ENCODE results near the gene ZNF486.
A peak's percentile ranks its signal among the peaks of the same experiment; 100 is the strongest.
"Not testable (repeated sequence)": the region's sequence is repeated elsewhere in the genome, so short reads cannot be mapped to it uniquely, and the experiment has no call there.

The ZNF486 gene

DNA sequence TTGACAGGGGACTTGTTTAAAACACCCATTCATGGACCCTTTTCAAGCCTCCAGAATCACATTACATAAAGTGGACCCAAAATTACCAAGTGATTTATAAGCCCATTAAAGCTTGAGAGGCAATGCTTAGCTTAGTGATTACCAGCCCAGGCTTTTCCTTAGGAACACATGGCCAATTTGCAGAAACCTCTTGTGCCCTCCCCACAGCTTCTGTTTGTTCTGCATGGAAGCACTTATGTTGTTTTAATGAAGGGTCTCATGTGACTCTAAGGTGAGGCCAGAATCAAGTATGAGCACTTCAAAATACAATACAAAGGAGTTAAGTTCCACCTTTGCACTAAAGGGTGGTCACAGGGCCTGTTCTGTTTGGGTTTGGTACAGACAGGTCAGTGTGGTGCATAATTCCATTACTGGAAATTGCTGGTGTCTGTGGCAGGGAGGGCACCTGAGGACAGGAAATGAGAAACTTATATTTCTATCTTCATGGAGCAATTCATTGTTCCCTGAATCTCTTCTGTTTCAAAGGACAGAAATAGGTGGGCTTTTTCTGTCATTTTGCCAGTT, 15.3 kb downstream of the ZNF486 start:
- Mint-ChIP-seq H3K36me3 (ENCODE audit: low read depth) (peaks cover 64% of the 10 kb centered on the region), H3K4me1 (no peaks in the 10 kb centered on the region), H3K27ac (peak overlapping the region in 1 of 3 experiments; percentile 80), H3K27me3 (ENCODE audit: low read depth) (no peaks in the 10 kb centered on the region), H3K9me3 (peaks cover 13% of the 10 kb centered on the region), H3K4me3 (no peak overlapping the region)
- TF ChIP-seq, protein P1, sequence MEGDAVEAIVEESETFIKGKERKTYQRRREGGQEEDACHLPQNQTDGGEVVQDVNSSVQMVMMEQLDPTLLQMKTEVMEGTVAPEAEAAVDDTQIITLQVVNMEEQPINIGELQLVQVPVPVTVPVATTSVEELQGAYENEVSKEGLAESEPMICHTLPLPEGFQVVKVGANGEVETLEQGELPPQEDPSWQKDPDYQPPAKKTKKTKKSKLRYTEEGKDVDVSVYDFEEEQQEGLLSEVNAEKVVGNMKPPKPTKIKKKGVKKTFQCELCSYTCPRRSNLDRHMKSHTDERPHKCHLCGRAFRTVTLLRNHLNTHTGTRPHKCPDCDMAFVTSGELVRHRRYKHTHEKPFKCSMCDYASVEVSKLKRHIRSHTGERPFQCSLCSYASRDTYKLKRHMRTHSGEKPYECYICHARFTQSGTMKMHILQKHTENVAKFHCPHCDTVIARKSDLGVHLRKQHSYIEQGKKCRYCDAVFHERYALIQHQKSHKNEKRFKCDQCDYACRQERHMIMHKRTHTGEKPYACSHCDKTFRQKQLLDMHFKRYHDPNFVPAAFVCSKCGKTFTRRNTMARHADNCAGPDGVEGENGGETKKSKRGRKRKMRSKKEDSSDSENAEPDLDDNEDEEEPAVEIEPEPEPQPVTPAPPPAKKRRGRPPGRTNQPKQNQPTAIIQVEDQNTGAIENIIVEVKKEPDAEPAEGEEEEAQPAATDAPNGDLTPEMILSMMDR (IDR thresholded peaks at IDR 0.05; ENCODE audit: unreplicated experiment in 3 of 3), result no peak

DNA sequence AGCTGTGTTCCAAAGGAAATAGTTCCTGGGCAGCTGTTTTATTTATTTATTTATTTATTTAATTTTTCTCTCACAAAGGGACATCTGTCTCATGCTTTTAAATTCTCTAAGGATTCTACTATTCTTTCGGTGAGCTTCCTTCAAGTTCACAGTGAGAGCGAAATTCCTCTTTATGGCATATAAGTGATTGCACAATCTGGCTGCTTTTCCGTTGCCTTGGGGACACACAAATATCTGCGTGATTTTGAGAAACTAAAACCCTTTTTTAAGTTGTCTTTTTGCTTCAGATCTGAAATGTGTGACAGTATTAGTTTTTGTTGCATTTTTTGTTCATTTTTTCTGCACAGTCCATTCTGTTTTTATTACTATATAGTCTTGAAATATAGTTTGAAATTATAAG, 19.2 kb downstream of the ZNF486 start:
- no peaks in the 10 kb centered on the region for H3K4me1 Mint-ChIP-seq
- peaks cover 8% of the 10 kb centered on the region for H3K9me3 Mint-ChIP-seq
- no peak overlapping the region for H3K27ac Mint-ChIP-seq
- TF ChIP-seq, protein P1 (IDR thresholded peaks at IDR 0.05; ENCODE audit: unreplicated experiment in 3 of 3), result no peak
- no peak overlapping the region for H3K4me3 Mint-ChIP-seq
- no peaks in the 10 kb centered on the region for H3K27me3 Mint-ChIP-seq (ENCODE audit: low read depth)
- peaks cover 73% of the 10 kb centered on the region for H3K36me3 Mint-ChIP-seq (ENCODE audit: low read depth)

DNA sequence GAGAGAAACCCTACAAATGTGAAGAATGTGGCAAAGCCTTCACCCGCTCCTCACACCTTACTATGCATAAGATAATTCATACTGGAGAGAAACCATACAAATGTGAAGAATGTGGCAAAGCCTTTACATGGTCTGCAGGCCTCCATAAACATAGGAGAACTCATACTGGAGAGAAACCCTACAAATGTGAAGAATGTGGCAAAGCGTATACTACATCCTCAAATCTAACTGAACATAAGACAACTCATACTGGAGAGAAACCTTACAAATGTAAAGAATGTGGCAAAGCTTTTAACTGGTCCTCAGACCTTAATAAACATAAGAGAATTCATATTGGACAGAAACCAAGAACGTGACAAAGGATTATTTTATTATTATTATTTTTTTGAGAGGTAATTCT, 30.7 kb downstream of the ZNF486 start:
- H3K27me3 Mint-ChIP-seq (ENCODE audit: low read depth), result peaks cover under 1% of the 10 kb centered on the region
- H3K9me3 Mint-ChIP-seq, result peaks cover 32% of the 10 kb centered on the region
- TF ChIP-seq, protein P1 (IDR thresholded peaks at IDR 0.05; ENCODE audit: unreplicated experiment in 3 of 3), result no peak
- no peak overlapping the region for H3K4me3 Mint-ChIP-seq
- H3K4me1 Mint-ChIP-seq, result no peaks in the 10 kb centered on the region
- H3K36me3 Mint-ChIP-seq (ENCODE audit: low read depth), result peaks cover 82% of the 10 kb centered on the region
- no peak overlapping the region for H3K27ac Mint-ChIP-seq

DNA sequence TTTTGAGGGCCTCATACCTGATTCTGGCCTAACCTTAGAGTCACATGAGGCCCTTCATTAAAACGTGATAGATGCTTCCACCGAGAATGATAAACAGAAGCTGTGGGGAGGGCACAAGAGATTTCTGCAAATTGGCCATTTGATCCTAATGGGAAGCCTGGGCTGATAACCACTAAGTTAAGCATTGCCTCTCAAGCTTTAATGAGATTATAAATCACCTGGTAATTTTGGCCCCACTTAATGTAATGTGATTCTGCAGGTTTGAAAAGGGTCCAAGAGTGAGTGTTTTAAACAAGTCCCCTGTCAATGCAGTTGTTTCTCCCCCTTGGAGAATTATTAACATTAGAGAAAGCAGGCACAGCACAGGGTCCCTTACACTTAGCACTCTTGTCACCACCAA, 42.0 kb downstream of the ZNF486 start:
- no peaks in the 10 kb centered on the region for H3K27me3 Mint-ChIP-seq (ENCODE audit: low read depth)
- H3K4me3 Mint-ChIP-seq, result no peak overlapping the region
- H3K9me3 Mint-ChIP-seq, result no peaks in the 10 kb centered on the region
- H3K27ac Mint-ChIP-seq, result peak overlapping the region in 1 of 3 experiments; percentile 48
- TF ChIP-seq, protein P1 (IDR thresholded peaks at IDR 0.05; ENCODE audit: unreplicated experiment in 3 of 3), result no peak
- H3K36me3 Mint-ChIP-seq (ENCODE audit: low read depth), result peaks cover 6% of the 10 kb centered on the region
- no peaks in the 10 kb centered on the region for H3K4me1 Mint-ChIP-seq

DNA sequence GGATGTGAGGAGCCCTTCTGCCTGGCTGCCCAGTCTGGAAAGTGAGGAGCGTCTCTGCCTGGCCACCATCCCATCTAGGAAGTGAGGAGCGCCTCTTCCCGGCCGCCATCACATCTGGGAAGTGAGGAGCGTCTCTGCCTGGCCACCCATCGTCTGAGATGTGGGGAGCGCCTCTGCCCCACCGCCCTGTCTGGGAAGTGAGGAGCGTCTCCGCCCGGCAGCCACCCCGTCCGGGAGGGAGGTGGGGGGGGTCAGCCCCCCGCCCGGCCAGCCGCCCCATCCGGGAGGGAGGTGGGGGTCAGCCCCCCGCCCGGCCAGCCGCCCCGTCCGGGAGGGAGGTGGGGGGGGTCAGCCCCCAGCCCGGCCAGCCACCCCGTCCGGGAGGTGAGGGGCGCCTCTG, 47.4 kb downstream of the ZNF486 start:
- not testable (repeated sequence) for H3K27me3 Mint-ChIP-seq (ENCODE audit: low read depth); H3K27ac Mint-ChIP-seq; H3K4me3 Mint-ChIP-seq; H3K9me3 Mint-ChIP-seq; H3K4me1 Mint-ChIP-seq
- peaks cover 26% of the 10 kb centered on the region for H3K36me3 Mint-ChIP-seq (ENCODE audit: low read depth)

DNA sequence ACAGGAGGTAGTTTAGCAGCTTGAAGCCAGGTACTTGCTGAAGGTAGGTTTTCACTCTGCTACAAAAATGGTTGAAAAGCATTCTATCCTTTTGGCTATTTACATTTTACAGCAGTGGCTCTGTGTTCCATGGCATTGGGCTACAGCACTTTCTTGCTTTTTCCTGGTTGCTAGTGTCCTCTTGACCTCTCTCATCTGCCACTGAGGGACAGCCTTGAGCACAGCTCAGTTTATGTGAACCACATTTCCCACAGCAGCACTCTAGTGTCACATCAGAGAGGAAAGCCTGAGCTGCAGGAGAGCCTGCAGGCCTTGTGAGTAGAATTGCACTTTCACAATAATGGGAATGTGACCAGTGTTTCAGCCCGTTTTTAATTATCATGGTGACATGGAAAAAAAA, 54.6 kb downstream of the ZNF486 start:
- H3K9me3 Mint-ChIP-seq; H3K27me3 Mint-ChIP-seq (ENCODE audit: low read depth); H3K27ac Mint-ChIP-seq; H3K4me3 Mint-ChIP-seq; H3K4me1 Mint-ChIP-seq: not testable (repeated sequence)
- H3K36me3 Mint-ChIP-seq (ENCODE audit: low read depth), result peaks cover 25% of the 10 kb centered on the region

DNA sequence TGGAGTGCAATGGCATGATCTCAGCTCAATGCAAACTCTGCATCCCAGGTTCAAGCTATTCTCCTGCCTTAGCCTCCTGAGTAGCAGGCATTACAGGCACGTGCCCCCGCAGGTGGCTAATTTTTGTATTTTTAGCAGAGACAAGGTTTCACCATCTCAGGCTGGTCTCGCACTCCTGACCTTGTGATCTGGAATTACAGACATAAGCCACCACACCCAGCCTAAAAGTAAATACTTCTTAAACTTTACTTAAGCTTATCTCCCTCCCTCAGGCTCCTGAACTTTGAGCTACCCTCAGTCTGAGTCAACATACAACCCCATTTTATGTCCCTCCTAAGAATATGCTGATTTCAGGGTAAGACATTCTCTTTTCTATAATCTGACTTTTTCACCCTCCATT, 66.1 kb downstream of the ZNF486 start:
- Mint-ChIP-seq H3K4me3 (no peak overlapping the region), H3K36me3 (ENCODE audit: low read depth) (peaks cover 72% of the 10 kb centered on the region), H3K27ac (no peak overlapping the region), H3K9me3 (peaks cover 48% of the 10 kb centered on the region), H3K4me1 (no peaks in the 10 kb centered on the region), H3K27me3 (ENCODE audit: low read depth) (no peaks in the 10 kb centered on the region)
- TF ChIP-seq, protein P1 (IDR thresholded peaks at IDR 0.05; ENCODE audit: unreplicated experiment in 3 of 3), result no peak
